Measurements from ENCODE around the gene OR2B2.

DNA sequence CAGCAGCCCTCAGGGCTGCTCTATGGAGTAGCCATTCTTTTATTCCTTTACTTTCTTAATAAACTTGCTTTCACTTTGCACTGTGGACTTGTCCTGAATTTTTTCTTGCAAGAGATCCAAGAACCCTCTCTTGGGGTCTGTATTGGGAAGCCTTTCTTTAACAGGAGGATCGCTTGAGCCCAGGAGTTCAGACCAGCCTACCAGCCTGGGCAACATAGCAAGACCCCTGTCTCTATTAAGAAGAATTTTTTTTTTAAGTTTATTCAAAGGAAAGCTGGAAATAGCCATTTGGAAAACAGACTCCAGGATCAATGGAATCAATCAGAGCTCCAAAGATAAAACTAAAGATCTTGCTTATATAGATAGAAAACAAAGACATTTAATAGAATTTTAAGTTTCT lies 29.1 kb downstream of the OR2B2 start:
- TF ChIP-seq, protein P1, sequence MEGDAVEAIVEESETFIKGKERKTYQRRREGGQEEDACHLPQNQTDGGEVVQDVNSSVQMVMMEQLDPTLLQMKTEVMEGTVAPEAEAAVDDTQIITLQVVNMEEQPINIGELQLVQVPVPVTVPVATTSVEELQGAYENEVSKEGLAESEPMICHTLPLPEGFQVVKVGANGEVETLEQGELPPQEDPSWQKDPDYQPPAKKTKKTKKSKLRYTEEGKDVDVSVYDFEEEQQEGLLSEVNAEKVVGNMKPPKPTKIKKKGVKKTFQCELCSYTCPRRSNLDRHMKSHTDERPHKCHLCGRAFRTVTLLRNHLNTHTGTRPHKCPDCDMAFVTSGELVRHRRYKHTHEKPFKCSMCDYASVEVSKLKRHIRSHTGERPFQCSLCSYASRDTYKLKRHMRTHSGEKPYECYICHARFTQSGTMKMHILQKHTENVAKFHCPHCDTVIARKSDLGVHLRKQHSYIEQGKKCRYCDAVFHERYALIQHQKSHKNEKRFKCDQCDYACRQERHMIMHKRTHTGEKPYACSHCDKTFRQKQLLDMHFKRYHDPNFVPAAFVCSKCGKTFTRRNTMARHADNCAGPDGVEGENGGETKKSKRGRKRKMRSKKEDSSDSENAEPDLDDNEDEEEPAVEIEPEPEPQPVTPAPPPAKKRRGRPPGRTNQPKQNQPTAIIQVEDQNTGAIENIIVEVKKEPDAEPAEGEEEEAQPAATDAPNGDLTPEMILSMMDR (optimal IDR thresholded peaks at IDR 0.05 in 1 of 3, IDR thresholded peaks at IDR 0.05 in 1 of 3, conservative IDR thresholded peaks at IDR 0.05 in 1 of 3; ENCODE audit: extremely low read depth in 1 of 3, insufficient read depth in 2 of 3, low read length in 3 of 3), result no peak
- TF ChIP-seq EZH2 (IDR thresholded peaks at IDR 0.05; ENCODE audit: low read length), result no peak

Measured in keratinocyte (primary cell).